RWPE2 (cell line): ENCODE results near the gene MRPL14.

Source experiments
- ATAC-seq: fragments of 200-7000 bp; cut with Tn5 transposase; 3 replicates; pipeline ENCODE4 v1.9.1; 2021; ENCODE audit warnings: low read depth
- DNase-seq: peaks from one replicate; pipeline ENCODE4 v3.0.0-alpha.2; 2020; ENCODE audit warnings: low spot score
- H3K27ac ChIP-seq: fragments of 450-650 bp; 2 replicates; pipeline ENCODE4 v1.5.1; 2017; ENCODE audit warnings: mild to moderate bottlenecking; ENCODE audit not compliant: poor library complexity, severe bottlenecking
- H3K27me3 ChIP-seq: fragments of 250-450 bp; sonication (Bioruptor Pico); 2 replicates; pipeline ENCODE4 v1.5.1; 2021; ENCODE audit warnings: mild to moderate bottlenecking, moderate library complexity; ENCODE audit not compliant: insufficient read depth, poor library complexity, severe bottlenecking
- H3K36me3 ChIP-seq: fragments of 250-450 bp; sonication (Bioruptor Pico); 2 replicates; pipeline ENCODE4 v1.5.1; 2020; ENCODE audit warnings: low read depth, mild to moderate bottlenecking, moderate library complexity
- H3K4me1 ChIP-seq: fragments of 250-450 bp; sonication (Bioruptor Pico); 2 replicates; pipeline ENCODE4 v1.5.1; 2021; ENCODE audit warnings: mild to moderate bottlenecking, moderate library complexity; ENCODE audit not compliant: insufficient read depth, poor library complexity, severe bottlenecking
- H3K4me3 ChIP-seq: fragments of 250-450 bp; sonication (Bioruptor Pico); 2 replicates; pipeline ENCODE4 v1.5.1; 2021; ENCODE audit warnings: mild to moderate bottlenecking, moderate library complexity; ENCODE audit not compliant: severe bottlenecking
- H3K9me3 ChIP-seq: fragments of 250-450 bp; sonication (Bioruptor Pico); 2 replicates; pipeline ENCODE4 v1.5.1; 2021; ENCODE audit warnings: mild to moderate bottlenecking, moderate library complexity; ENCODE audit not compliant: severe bottlenecking
- TF ChIP-seq, protein P1 (sequence below): fragments of 450-650 bp; IDR thresholded peaks from one replicate; pipeline ENCODE4 v1.5.1; 2017; ENCODE audit warnings: mild to moderate bottlenecking, moderate library complexity; ENCODE audit not compliant: poor library complexity, severe bottlenecking

The MRPL14 gene

GRCh38 chr6:44105146-44105545, 22.1 kb downstream of the MRPL14 start:
- H3K36me3 ChIP-seq = peaks cover 53% of the 10 kb centered on the region

GRCh38 chr6:44104481-44105021, 22.7 kb downstream of the MRPL14 start:
- no peak for ATAC-seq
- Histone ChIP-seq H3K9me3 (no peaks in the 10 kb centered on the region), H3K27me3 (no peaks in the 10 kb centered on the region), H3K4me1 (no peaks in the 10 kb centered on the region), H3K4me3 (no peak overlapping the region), H3K27ac (no peak overlapping the region), H3K36me3 (peaks cover 50% of the 10 kb centered on the region)
- TF ChIP-seq, protein P1, sequence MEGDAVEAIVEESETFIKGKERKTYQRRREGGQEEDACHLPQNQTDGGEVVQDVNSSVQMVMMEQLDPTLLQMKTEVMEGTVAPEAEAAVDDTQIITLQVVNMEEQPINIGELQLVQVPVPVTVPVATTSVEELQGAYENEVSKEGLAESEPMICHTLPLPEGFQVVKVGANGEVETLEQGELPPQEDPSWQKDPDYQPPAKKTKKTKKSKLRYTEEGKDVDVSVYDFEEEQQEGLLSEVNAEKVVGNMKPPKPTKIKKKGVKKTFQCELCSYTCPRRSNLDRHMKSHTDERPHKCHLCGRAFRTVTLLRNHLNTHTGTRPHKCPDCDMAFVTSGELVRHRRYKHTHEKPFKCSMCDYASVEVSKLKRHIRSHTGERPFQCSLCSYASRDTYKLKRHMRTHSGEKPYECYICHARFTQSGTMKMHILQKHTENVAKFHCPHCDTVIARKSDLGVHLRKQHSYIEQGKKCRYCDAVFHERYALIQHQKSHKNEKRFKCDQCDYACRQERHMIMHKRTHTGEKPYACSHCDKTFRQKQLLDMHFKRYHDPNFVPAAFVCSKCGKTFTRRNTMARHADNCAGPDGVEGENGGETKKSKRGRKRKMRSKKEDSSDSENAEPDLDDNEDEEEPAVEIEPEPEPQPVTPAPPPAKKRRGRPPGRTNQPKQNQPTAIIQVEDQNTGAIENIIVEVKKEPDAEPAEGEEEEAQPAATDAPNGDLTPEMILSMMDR = no peak
- DNase-seq = no peak

More at GRCh38 chr6:44105146-44105545, 22.1 kb downstream of the MRPL14 start:
- TF ChIP-seq, protein P1 = no peak
- no peaks in the 10 kb centered on the region for H3K27me3 ChIP-seq
- no peak overlapping the region for H3K27ac ChIP-seq
- no peak overlapping the region for H3K4me3 ChIP-seq
- no peaks in the 10 kb centered on the region for H3K4me1 ChIP-seq
- DNase-seq (no peak), ATAC-seq (no peak)
- no peaks in the 10 kb centered on the region for H3K9me3 ChIP-seq

GRCh38 chr6:44102527-44102926, 24.7 kb downstream of the MRPL14 start:
- DNase-seq (no peak), ATAC-seq (no peak)
- Histone ChIP-seq H3K4me1 (no peaks in the 10 kb centered on the region), H3K27me3 (no peaks in the 10 kb centered on the region), H3K27ac (no peak overlapping the region), H3K4me3 (no peak overlapping the region), H3K36me3 (peaks cover 31% of the 10 kb centered on the region), H3K9me3 (no peaks in the 10 kb centered on the region)
- TF ChIP-seq, protein P1 = no peak

- DNase-seq = no peak
Measured at GRCh38 chr6:44101832-44102231, 25.4 kb downstream of the MRPL14 start.

GRCh38 chr6:44100088-44100550, 27.1 kb downstream of the MRPL14 start:
- TF ChIP-seq, protein P1 = peak; percentile 63
- Histone ChIP-seq H3K27ac (no peak overlapping the region), H3K9me3 (no peaks in the 10 kb centered on the region), H3K4me3 (no peak overlapping the region), H3K27me3 (no peaks in the 10 kb centered on the region), H3K36me3 (peaks cover 16% of the 10 kb centered on the region), H3K4me1 (no peaks in the 10 kb centered on the region)
- ATAC-seq (peak; percentile 74), DNase-seq (no peak)

More at GRCh38 chr6:44101832-44102231, 25.4 kb downstream of the MRPL14 start:
- ATAC-seq = no peak
- Histone ChIP-seq H3K27me3 (no peaks in the 10 kb centered on the region), H3K36me3 (peaks cover 30% of the 10 kb centered on the region), H3K4me1 (no peaks in the 10 kb centered on the region), H3K9me3 (no peaks in the 10 kb centered on the region), H3K27ac (no peak overlapping the region), H3K4me3 (no peak overlapping the region)
- TF ChIP-seq, protein P1 = no peak
